ENCODE results near the gene PEAK1. TPM values are rescaled to one million over a fixed set of nuclear protein-coding genes. Genes with fewer than 3 reads are reported as not detected.

The PEAK1 gene
- total RNA-seq, 1 experiment from 2014 or later = 21.2 TPM

GRCh38 chr15:77412972-77413698 lies 6.8 kb downstream of the PEAK1 start:
- Histone ChIP-seq H3K9ac (ENCODE audit: extremely low read depth, insufficient read length, low read length) (no peak overlapping the region), H3K18ac (ENCODE audit: insufficient read length, low read depth, low read length) (no peak overlapping the region), H3K4me2 (ENCODE audit: insufficient read depth, insufficient read length, low read length) (no peak overlapping the region), H3K23ac (ENCODE audit: insufficient read length, low read depth, low read length) (no peak overlapping the region), H4K91ac (ENCODE audit: insufficient read length, low read depth, low read length) (no peak overlapping the region), H3K23me2 (ENCODE audit: insufficient read length, low read depth, low read length, poor library complexity, severe bottlenecking) (no peaks in the 10 kb centered on the region), H2BK12ac (ENCODE audit: insufficient read length, low read depth, low read length) (no peak overlapping the region), H2AFZ (ENCODE audit: low read length) (no peak overlapping the region), H3K4me1 (ENCODE audit: insufficient read depth, low read length) (peaks cover 8% of the 10 kb centered on the region; the same call in 1 of the 2 replicates), H4K8ac (replicated peaks; ENCODE audit: insufficient read length, low read depth, low read length) (no peak overlapping the region), H2BK120ac (ENCODE audit: low read depth, low read length, poor library complexity, severe bottlenecking) (no peak overlapping the region), H2BK5ac (ENCODE audit: insufficient read length, low read length) (no peak overlapping the region), H3K4ac (ENCODE audit: low read depth, low read length) (no peak overlapping the region), H4K20me1 (ENCODE audit: control insufficient read depth, insufficient read depth, insufficient read length) (no peaks in the 10 kb centered on the region), H3K56ac (ENCODE audit: insufficient read length, low read depth, low read length) (no peak overlapping the region), H2BK20ac (ENCODE audit: low read depth, low read length, poor library complexity, severe bottlenecking) (no peak overlapping the region), H3K79me1 (ENCODE audit: insufficient read depth, low read depth, low read length, poor library complexity, severe bottlenecking) (peaks cover 3% of the 10 kb centered on the region), H3T11ph (ENCODE audit: low read length) (no peak overlapping the region), H2AK5ac (ENCODE audit: insufficient read length, low read length) (no peak overlapping the region), H4K5ac (ENCODE audit: insufficient read length, low read depth, low read length) (no peak overlapping the region), H3K14ac (ENCODE audit: insufficient read depth, low read length) (no peak overlapping the region), H3K27me3 (ENCODE audit: insufficient read depth, low read length) (no peaks in the 10 kb centered on the region), H2BK15ac (ENCODE audit: low read depth, low read length) (no peak overlapping the region), H3K9me3 (ENCODE audit: control insufficient read depth, low read depth, low read length) (no peaks in the 10 kb centered on the region), H3K27ac (ENCODE audit: insufficient read length, low read depth, low read length) (no peak overlapping the region), H3K79me2 (ENCODE audit: insufficient read depth, low read length) (peaks cover 4% of the 10 kb centered on the region; the same call in 1 of the 2 replicates)
- DNase-seq = no peak
- Mint-ChIP-seq H3K4me1 (peaks cover 15 to 25% of the 10 kb centered on the region in 2 experiments), H3K27ac (no peak overlapping the region), H3K27me3 (ENCODE audit: low read depth) (peaks cover 8% of the 10 kb centered on the region), H3K9me3 (no peaks in the 10 kb centered on the region), H3K36me3 (ENCODE audit: insufficient read depth in 1 of 3, low read depth in 3 of 3) (peaks cover 0 to under 1% (median 0%) of the 10 kb centered on the region in 3 experiments; a peak in 1 of 7 replicates), H3K4me3 (no peak overlapping the region)
- WGBS (ENCODE audit: extremely low coverage, insufficient read length, low lambda C conversion rate) = no CpG with 5 or more reads among the region's 2 CpGs
- TF ChIP-seq CTCF (conservative IDR thresholded peaks at IDR 0.05) = no peak

Measured in H9 (cell line).